ENCODE results near the gene ARID3C. TPM values are rescaled to one million over a fixed set of nuclear protein-coding genes. Genes with fewer than 3 reads are reported as not detected.
A peak's percentile ranks its signal among the peaks of the same experiment; 100 is the strongest.

Gene ARID3C
- total and polyA plus RNA-seq, 8 donors, result not detected

GRCh38 chr9:34653151-34654072, 24.5 kb upstream of the ARID3C start:
- TF ChIP-seq POLR2A (IDR thresholded peaks at IDR 0.05), result no peak
- TF ChIP-seq EP300 (IDR thresholded peaks at IDR 0.05), result no peak
- TF ChIP-seq CTCF (IDR thresholded peaks at IDR 0.05), result no peak
- TF ChIP-seq POLR2AphosphoS5 (IDR thresholded peaks at IDR 0.05), result no peak
- intact Hi-C loops (cut with DNase I; ENCODE audit: low total_unique reads), result no loop called here
- H3K27ac ChIP-seq, result peak overlapping the region in 4 of 5 donors; percentile 53 to 84 (median 80)
- H3K4me3 ChIP-seq, result peak overlapping the region in 3 of 4 donors; percentile 33 to 44 (median 41)
- 49 to 64% (median 57%) methylated on average over 11 of the region's 11 CpGs for WGBS, 5 donors
- peaks cover 12 to 22% (median 18%) of the 10 kb centered on the region in 4 donors for H3K36me3 ChIP-seq
- peaks cover 46 to 67% (median 52%) of the 10 kb centered on the region in 4 donors for H3K4me1 ChIP-seq
- H3K27me3 ChIP-seq, result no peaks in the 10 kb centered on the region
- H3K9me3 ChIP-seq, result no peaks in the 10 kb centered on the region
- peak in 1 of 2 donors; percentile 89 for DNase-seq

- DNase-seq, result no peak
- WGBS, 5 donors, result 21 to 38% (median 37%) methylated on average over 5 of the region's 5 CpGs
Measured at GRCh38 chr9:34652602-34653000, 23.7 kb upstream of the ARID3C start.

GRCh38 chr9:34651876-34652601, 23.2 kb upstream of the ARID3C start, which contains the start of gene IL11RA:
Gene IL11RA, plus strand, starts transcription at chr9:34652185. Its CDS starts 3,033 bp downstream, at chr9:34655218.
- TF ChIP-seq POLR2A (IDR thresholded peaks at IDR 0.05), result no peak
- peak in 2 of 3 donors; percentile 10 to 20 for TF ChIP-seq POLR2AphosphoS5 (IDR thresholded peaks at IDR 0.05)
- peak; percentile 69 to 91 for DNase-seq
- H3K36me3 ChIP-seq, result peaks cover 14 to 25% (median 22%) of the 10 kb centered on the region in 4 donors
- WGBS, 5 donors, result 8 to 17% (median 11%) methylated on average over 16 to 24 of the region's 24 CpGs
- peak within 1 kb of the TSS; percentile 26 to 44 (median 37) for H3K4me3 ChIP-seq
- intact Hi-C loops (cut with DNase I; ENCODE audit: low total_unique reads), result no loop called here
- peaks cover 58 to 81% (median 65%) of the 10 kb centered on the region in 4 donors for H3K4me1 ChIP-seq
- H3K27me3 ChIP-seq, result no peaks in the 10 kb centered on the region
- peak within 1 kb of the TSS; percentile 53 to 84 (median 77) for H3K27ac ChIP-seq
- no peaks in the 10 kb centered on the region for H3K9me3 ChIP-seq

More at GRCh38 chr9:34652602-34653000, 23.7 kb upstream of the ARID3C start:
- intact Hi-C loops (cut with DNase I; ENCODE audit: low total_unique reads), result no loop called here
- Histone ChIP-seq H3K4me3 (peak overlapping the region; percentile 26 to 44 (median 37)), H3K27ac (peak overlapping the region; percentile 53 to 84 (median 77)), H3K9me3 (no peaks in the 10 kb centered on the region), H3K27me3 (no peaks in the 10 kb centered on the region), H3K36me3 (peaks cover 14 to 25% (median 22%) of the 10 kb centered on the region in 4 donors), H3K4me1 (peaks cover 52 to 75% (median 60%) of the 10 kb centered on the region in 4 donors)
- TF ChIP-seq POLR2A (IDR thresholded peaks at IDR 0.05), result no peak
- TF ChIP-seq CTCF (IDR thresholded peaks at IDR 0.05), result no peak
- no peak for TF ChIP-seq EP300 (IDR thresholded peaks at IDR 0.05)
- TF ChIP-seq POLR2AphosphoS5 (IDR thresholded peaks at IDR 0.05), result no peak

GRCh38 chr9:34651321-34651720, 22.5 kb upstream of the ARID3C start:
- no peaks in the 10 kb centered on the region for H3K27me3 ChIP-seq
- 29 to 40% (median 33%) methylated on average over 4 of the region's 4 CpGs for WGBS, 5 donors
- H3K4me3 ChIP-seq, result peak overlapping the region; percentile 26 to 44 (median 37)
- DNase-seq, result peak; percentile 59 to 71
- intact Hi-C loops (cut with DNase I; ENCODE audit: low total_unique reads), result no loop called here
- no peaks in the 10 kb centered on the region for H3K9me3 ChIP-seq
- peak overlapping the region; percentile 53 to 84 (median 77) for H3K27ac ChIP-seq
- peaks cover 59 to 84% (median 69%) of the 10 kb centered on the region in 4 donors for H3K4me1 ChIP-seq
- TF ChIP-seq CTCF (IDR thresholded peaks at IDR 0.05), result no peak
- no peak for TF ChIP-seq POLR2AphosphoS5 (IDR thresholded peaks at IDR 0.05)
- no peak for TF ChIP-seq EP300 (IDR thresholded peaks at IDR 0.05)
- H3K36me3 ChIP-seq, result peaks cover 14 to 25% (median 22%) of the 10 kb centered on the region in 4 donors
